Measurements from ENCODE around the gene ITFG1. TPM values are rescaled to one million over a fixed set of nuclear protein-coding genes. Genes with fewer than 3 reads are reported as not detected.

Gene ITFG1
- total RNA-seq: 90.6 and 91.7 TPM in 2 replicates

GRCh38 chr16:47460711-47461597 is at the start of gene ITFG1, which contains the start of gene PHKB:
TSS of gene ITFG1 (minus strand) at chr16:47461063. CDS start at chr16:47461045, 18 bp downstream.
TSS of gene PHKB (plus strand) at chr16:47461331. CDS start at chr16:47461351, 20 bp downstream.

GRCh38 chr16:47143677-47144558 is 316.9 kb downstream of the ITFG1 start, which contains the start of gene NETO2:
TSS of gene NETO2 (minus strand) at chr16:47143945. CDS start at chr16:47143612, 333 bp downstream.

Other genes starting within 250 kb of the ITFG1 start
- gene PHKB, start 268 bp upstream of the ITFG1 start, total RNA-seq: 77.2 and 97.1 TPM in 2 replicates